Activated CD8-positive, alpha-beta memory T cell treated with anti-CD3 and anti-CD28 coated beads, Interleukin-2, amount 50 U/mL, for 24 hours (primary cell): ENCODE results near the gene ABITRAM.
"Not testable (repeated sequence)": the region's sequence is repeated elsewhere in the genome, so short reads cannot be mapped to it uniquely, and the experiment has no call there.

Experiments
- DNase-seq: peaks from one replicate; pipeline ENCODE4 v3.0.0-alpha.2; 2020; ENCODE audit errors: extremely low read depth

The ABITRAM gene, protein sequence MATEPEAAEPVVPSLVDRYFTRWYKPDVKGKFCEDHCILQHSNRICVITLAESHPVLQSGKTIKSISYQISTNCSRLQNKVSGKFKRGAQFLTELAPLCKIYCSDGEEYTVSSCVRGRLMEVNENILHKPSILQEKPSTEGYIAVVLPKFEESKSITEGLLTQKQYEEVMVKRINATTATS

DNA sequence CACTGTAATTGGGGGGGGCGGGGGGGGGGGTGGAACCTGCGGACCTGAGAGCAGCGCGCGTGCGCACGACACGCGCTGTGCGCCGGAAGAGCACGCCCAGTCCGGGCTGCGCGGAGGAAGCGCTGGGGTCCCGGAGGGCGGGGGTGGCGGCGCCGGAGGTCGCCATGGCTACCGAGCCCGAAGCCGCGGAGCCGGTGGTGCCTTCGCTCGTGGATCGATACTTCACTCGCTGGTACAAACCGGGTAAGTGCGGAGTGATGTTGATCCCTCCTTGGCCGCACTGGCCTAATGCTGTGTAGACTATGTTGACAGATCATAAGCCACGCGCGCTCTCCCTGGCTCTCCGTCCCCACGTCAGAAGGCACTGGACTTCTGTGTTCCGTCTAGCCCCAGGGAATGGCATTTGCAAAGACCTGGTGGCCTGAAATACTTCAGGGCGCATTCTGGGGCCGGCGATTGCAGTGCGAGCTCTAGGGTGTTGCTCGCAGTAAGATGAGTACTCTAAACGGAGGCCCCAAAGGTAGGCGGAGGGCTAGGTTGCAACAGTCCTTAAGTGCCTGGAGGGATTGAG lies at the start of gene ABITRAM:
Gene ABITRAM, plus strand, starts transcription at position 78 of the 571 bp plus-strand sequence. Its CDS starts 87 bp downstream, at position 165.
- peak; percentile 39 for DNase-seq

GRCh38 chr9:108884701-108885100 lies 49.5 kb upstream of the ABITRAM start:
- no peak for DNase-seq

GRCh38 chr9:108885643-108886348 lies 48.4 kb upstream of the ABITRAM start:
- DNase-seq = peak; percentile 14

DNA sequence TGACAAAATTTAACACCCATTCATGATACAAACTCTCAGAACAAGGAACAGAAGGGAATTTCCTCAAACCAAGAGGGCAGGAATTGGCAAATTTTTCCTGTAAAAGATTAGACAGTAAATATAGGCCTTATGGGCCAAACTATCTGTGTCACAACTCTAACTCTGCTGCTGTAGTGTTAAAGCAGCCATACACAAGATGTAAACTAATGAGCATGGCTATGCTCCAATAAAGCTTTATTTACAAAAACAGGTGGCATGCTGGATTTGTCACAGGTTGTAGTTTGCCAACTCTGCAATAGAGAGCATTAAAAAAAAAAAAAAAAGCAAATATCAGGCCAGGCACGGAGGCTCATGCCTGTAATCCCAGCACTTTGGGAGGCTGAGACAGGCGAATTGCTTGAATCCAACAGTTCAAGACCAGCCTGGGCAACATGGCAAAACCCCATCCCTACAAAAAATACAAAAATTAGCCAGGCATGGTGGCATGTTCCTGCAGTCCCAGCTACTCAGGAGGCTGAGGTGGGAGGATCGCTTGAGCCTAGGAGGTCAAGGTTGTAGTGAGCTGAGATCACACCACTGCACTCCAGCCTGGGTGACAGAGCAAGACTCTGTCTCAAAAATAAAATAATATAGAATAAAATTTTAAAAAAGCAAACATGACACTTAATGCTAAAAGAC lies 47.5 kb upstream of the ABITRAM start:
- DNase-seq = not testable (repeated sequence)

GRCh38 chr9:108889649-108890067 lies 44.5 kb upstream of the ABITRAM start:
- no peak for DNase-seq

DNA sequence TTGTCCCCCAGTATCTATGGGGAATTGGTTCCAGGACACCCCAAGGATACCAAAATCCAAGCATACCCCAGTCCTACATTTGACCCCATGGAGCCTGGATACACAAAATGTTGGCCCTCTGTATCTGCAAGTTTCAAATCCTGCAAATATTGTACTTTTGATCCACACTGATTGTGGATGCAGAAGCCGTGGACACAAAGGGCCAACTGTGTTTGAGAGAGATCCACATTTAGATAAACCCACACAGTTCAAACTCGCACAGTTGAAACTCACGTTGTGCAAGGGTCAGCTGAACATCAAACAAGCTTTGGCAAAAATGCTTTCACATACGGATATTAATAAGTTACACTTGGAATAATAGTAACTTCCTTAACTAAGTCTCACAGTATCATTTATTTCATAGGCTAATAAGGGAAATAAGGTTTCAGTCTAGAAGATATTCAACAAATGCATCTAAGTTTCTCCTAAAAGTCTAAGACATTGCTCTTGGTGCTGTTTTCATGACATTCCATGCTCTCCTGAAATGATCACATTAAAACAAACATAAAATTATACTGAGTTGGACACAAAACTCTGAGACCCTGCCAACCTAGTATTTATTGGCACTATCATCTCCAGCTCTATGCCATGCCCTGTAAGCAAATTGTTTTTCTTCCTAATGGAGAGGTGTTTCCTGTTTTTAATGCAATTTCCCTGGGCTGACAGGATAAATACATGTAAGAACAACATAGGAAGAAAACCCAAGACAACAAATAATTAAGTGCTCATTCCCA lies 39.8 kb upstream of the ABITRAM start:
- DNase-seq = no peak

GRCh38 chr9:108897324-108898096 lies 36.7 kb upstream of the ABITRAM start:
- DNase-seq = no peak

DNA sequence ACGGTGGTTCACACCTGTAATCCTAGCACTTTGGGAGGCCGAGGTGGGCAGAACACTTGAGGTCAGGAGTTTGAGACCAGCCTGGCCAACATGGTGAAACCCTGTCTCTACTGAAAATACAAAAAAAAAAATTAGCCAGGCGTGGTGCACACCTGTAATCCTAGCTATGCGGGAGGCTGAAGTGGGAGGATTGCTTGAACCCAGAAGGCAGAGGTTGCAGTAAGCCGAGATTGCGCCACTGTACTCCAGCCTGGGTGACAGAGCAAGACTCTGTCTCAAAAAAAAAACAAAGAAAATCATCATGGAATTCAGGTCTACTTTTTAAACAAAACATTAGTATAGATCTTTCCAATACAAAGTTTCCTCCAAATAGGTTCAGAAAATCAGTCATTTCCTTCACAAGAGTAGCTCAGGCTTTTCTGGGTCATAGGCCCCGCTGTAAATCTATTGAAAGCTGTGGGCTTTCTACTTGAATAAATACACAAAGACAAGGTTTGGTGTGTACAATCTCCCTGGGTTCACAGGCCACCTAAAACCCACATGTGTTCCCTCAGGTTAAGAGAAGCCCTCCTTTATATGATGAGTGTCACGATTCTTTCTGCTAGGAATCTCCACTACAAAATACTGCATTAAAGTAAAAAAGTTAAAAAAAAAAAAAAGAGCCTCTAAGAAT lies 35.0 kb upstream of the ABITRAM start:
- not testable (repeated sequence) for DNase-seq

DNA sequence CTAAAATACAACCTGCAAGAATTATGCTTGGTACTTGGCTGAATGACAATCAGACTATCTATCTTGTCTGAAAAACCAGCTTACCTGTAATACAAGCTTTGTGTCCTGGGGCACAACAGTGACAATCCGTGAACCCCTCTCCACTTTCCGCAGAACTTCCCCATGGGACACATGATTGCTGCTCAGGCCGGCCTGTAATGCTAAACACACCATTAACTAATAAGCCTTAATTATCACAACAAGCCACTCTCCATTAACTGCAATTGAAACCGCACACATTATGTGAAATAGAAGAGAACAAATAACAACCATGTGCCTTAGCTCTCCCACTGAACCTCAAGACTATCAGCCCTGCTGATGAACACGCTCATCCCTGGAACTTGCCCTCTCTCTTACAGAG lies 34.0 kb upstream of the ABITRAM start:
- no peak for DNase-seq

DNA sequence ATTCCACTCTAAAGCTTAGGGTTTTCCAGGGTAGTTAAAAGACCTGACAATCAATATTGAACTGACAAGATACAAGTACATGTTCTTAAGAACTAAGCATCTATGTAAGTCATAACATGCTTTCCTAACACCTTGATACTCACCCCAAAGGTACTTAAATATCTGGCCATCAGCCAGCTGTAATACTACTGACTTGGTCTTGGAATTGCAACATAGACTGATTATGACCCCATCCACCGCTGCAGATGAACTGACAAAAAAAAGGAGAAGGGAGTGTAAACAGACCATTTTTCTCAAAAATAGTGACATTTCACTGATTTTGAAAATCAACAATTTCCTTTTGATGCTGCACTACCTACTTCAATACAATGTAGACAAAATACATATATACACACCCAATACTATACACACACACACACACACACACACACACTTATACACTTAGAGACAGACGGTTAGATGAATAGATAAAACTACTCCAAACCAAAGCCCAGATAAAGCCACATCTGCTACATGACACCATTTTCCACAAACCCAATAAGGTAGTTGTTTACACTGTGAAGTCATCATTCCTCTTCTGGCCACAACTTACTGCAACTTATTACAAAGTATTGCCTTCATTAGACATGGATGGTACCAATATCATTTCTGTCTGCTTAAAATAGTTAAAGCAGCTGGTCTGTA lies 30.6 kb upstream of the ABITRAM start:
- DNase-seq = no peak

- DNase-seq = no peak
These were observed 30.0 kb upstream of the ABITRAM start for GRCh38 chr9:108904161-108904560.

- DNase-seq = no peak
These were observed 28.7 kb upstream of the ABITRAM start for GRCh38 chr9:108905494-108905893.

- DNase-seq = no peak
These were observed 23.8 kb upstream of the ABITRAM start for GRCh38 chr9:108910402-108910801.

DNA sequence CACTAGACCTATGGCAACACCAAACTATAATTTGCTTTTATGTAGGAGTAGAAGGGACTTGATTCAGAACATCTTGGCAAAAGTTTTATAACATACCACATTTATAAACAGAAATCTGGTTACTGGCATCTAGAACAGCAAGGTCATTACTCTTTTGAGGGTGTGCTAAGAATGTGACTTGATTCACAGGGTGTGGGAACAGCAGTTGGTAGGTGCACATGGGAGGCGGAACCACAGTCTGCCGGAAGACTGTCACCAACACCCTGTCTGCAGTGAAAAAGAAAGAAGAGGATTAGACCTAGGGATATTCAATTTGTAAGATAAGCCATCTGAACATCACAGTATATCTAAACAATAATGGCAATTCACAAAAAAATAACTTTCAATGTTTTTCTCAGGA lies 23.3 kb upstream of the ABITRAM start:
- DNase-seq = no peak

GRCh38 chr9:108911820-108912219 lies 22.4 kb upstream of the ABITRAM start:
- no peak for DNase-seq

DNA sequence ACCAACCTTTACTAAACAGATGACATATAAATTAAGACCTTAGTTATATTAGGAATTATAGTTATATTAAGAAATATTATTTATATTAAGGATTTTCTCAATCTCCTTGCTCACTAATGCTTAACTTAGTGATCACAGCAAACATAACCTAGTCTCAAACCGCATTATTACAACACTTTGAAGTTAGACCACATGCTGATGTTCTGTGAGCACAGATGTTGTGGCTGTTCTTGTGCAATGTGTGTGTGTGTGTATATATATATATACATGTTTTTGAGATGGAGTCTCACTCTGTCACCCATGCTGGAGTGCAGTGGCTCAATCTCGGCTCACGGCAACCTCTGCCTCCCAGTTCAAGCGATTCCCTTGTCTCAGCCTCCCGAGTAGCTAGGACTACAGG lies 20.8 kb upstream of the ABITRAM start:
- DNase-seq = no peak

DNA sequence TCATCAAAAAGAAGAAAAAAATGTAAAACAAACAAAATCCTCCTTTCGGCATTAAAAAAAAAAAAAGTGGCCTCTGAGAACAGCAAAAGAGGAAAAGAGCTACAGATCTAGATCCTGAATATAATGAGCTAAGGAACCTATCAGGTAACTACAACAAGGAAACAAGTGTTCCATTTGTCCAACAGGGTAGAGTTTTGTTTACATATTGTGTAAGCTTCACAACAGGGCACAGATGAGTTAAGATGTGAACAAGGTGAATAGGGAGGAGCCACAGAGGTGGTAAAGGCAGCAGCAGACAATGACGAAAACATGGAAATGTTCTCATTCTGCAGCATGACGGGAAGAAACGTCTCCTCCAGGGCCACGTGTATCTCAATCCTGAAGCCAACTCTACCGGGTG lies 14.7 kb upstream of the ABITRAM start:
- DNase-seq = no peak

DNA sequence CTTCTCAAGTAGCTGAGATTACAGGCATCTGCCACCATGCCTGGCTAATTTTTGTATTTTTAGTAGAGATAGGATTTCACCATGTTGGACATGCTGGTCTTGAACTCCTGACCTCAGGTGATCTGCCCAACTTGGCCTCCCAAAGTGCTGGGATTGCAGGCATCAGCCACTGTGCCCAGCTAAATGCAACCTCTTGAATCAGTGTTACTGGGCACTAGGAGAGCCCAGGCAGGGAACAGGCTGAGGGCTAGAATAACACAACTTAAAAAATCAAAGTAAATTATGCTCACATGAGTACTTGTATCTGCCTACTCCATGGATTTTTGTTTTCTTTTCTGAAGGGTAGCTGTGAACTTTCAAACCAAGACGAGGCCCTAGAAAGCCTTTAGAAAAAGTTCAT lies 13.8 kb upstream of the ABITRAM start:
- not testable (repeated sequence) for DNase-seq

- DNase-seq = no peak
These were observed 13.0 kb upstream of the ABITRAM start for GRCh38 chr9:108921200-108921599.

DNA sequence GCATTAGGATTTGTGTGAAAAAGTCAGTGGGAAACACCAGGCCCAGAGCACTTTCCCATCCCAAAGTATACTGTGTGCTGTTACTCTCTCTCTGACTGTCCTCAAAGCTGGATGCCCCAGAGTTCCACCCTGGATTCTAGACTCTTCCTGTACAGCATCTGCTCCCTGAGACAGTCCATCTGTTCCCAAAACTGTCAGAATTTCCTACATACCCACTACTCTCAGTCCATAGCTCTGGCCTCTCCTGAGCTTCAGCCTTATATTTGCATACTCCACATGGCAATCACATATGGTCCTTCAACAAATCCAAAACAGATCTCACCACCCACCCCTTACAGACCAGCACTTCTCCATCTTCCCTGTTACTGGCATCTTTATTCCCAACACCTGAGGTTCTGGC lies 9.7 kb upstream of the ABITRAM start:
- no peak for DNase-seq
